ENCODE measurements around the gene XRCC1. TPM values are rescaled to one million over a fixed set of nuclear protein-coding genes. Genes with fewer than 3 reads are reported as not detected.

XRCC1 gene
- total RNA-seq, 2 experiments from 2014 or later: 25.1 to 26.2 TPM

GRCh38 chr19:43527860-43528622 lies 47.3 kb downstream of the XRCC1 start:
- no peaks in the 10 kb centered on the region for H3K36me3 Mint-ChIP-seq (ENCODE audit: low read depth)
- H3K9me3 ChIP-seq (ENCODE audit: control insufficient read depth in 1 of 2, insufficient read depth in 1 of 2, low read length in 2 of 2): no peaks in the 10 kb centered on the region
- H3K27ac Mint-ChIP-seq: peak overlapping the region; percentile 76
- H3K27ac ChIP-seq (ENCODE audit: low read depth in 1 of 2, low read length in 2 of 2): no peak overlapping the region
- ATAC-seq (ENCODE audit: poor library complexity): no peak
- ChIA-PET CTCF (interaction anchor here (0.8 to 2.5 kb wide), 3 partner anchors 27 to 96 kb away, joined by 3 to 8 read pairs (median 3); no protein-coding TSS in a partner anchor), POLR2A (interaction anchor here (0.5 to 1.2 kb wide), 4 partner anchors 10 to 1260 kb away, joined by 3 to 5 read pairs (median 4); no protein-coding TSS in a partner anchor)
- DNase-seq: no peak
- peak overlapping the region; percentile 72 for H3K4me3 Mint-ChIP-seq
- intact Hi-C loops (cut with DNase I, micrococcal nuclease): loop anchor here (2.0 to 5.0 kb wide), 2 partner anchors 34 to 69 kb away; partner anchors contain the start of genes IRGQ (in 1 of the 2) and ZNF576 (in 1 of the 2)
- no peak overlapping the region for H3K4me3 ChIP-seq (ENCODE audit: low read length)
- TF ChIP-seq, protein P1, sequence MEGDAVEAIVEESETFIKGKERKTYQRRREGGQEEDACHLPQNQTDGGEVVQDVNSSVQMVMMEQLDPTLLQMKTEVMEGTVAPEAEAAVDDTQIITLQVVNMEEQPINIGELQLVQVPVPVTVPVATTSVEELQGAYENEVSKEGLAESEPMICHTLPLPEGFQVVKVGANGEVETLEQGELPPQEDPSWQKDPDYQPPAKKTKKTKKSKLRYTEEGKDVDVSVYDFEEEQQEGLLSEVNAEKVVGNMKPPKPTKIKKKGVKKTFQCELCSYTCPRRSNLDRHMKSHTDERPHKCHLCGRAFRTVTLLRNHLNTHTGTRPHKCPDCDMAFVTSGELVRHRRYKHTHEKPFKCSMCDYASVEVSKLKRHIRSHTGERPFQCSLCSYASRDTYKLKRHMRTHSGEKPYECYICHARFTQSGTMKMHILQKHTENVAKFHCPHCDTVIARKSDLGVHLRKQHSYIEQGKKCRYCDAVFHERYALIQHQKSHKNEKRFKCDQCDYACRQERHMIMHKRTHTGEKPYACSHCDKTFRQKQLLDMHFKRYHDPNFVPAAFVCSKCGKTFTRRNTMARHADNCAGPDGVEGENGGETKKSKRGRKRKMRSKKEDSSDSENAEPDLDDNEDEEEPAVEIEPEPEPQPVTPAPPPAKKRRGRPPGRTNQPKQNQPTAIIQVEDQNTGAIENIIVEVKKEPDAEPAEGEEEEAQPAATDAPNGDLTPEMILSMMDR (IDR thresholded peaks at IDR 0.05): no peak
- H3K9me3 Mint-ChIP-seq: no peaks in the 10 kb centered on the region
- peaks cover 41% of the 10 kb centered on the region for H3K4me1 ChIP-seq (ENCODE audit: insufficient read depth, low read length)
- H3K4me1 Mint-ChIP-seq (ENCODE audit: low read depth): peaks cover 36% of the 10 kb centered on the region
- H3K36me3 ChIP-seq (ENCODE audit: insufficient read depth, low read length): no peaks in the 10 kb centered on the region
- H3K27me3 ChIP-seq (ENCODE audit: control insufficient read depth in 1 of 2, insufficient read depth in 2 of 2, low read length in 2 of 2): no peaks in the 10 kb centered on the region
- H3K27me3 Mint-ChIP-seq: no peaks in the 10 kb centered on the region

DNA sequence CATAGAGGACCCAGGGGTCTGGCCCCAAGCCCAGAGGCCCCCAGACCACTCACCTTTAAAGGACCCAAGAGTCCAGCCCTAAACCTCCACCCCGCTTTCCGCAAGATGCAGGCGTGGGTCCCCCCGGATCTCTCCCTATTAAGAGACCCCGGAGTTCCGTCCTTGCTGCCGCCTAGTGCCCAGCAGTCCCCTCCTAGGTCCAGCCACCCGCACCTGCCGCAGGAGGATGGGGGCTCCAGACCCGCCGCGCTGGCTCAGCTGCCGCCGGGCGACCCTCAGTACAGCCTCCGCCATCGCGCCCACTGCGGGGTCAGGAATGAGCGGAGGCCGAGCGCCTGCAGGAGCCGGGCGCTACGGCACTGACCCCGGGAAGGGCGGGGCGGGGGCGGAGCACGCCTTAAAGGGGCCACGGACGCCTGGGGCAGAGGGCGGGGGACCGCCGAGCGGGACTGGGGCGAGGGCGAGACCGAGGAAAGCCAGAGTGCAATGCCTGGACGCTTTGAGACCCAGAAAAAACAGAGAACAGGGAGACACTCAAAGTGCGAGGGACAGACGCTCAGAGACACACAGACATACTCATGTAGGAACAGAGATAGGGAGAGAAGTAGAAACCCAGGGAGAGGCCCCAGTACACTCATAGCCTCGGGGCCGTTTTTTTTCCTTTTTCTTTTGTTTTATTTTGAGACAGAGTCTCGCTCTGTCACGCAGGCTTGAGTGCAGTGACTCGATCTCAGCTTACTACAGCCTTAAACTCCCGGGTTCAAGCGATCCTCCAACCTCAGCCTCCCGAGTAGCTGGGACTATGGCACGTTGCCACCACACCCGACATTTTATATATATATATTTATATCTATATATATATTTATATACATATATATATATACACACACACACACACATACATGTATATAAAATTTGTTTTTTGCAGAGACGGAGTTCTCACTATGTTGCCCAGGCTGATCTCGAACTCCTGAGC lies 48.2 kb downstream of the XRCC1 start, which contains the start of gene ETHE1:
Gene ETHE1 (minus strand): TSS at position 318 of the 976 bp plus-strand sequence. CDS start 24 bp downstream, at position 294.
- CTCF ChIA-PET: interaction anchor here (0.8 to 2.5 kb wide), 3 partner anchors 28 to 95 kb away, joined by 3 to 8 read pairs (median 3); no protein-coding TSS in a partner anchor
- intact Hi-C loops (cut with DNase I, micrococcal nuclease): loop anchor here (2.0 to 5.0 kb wide), 2 partner anchors 35 to 70 kb away; partner anchors contain the start of genes IRGQ (in 1 of the 2) and ZNF576 (in 1 of the 2)
- DNase-seq (peak; percentile 30 to 81 (median 68)), ATAC-seq (ENCODE audit: poor library complexity) (peak; percentile 67)
- no peaks in the 10 kb centered on the region for H3K27me3 Mint-ChIP-seq
- peak within 1 kb of the TSS; percentile 66 to 73 for H3K27ac ChIP-seq (ENCODE audit: low read depth in 1 of 2, low read length in 2 of 2)
- H3K4me1 Mint-ChIP-seq (ENCODE audit: low read depth): peaks cover 28% of the 10 kb centered on the region
- no peaks in the 10 kb centered on the region for H3K9me3 Mint-ChIP-seq
- peak within 1 kb of the TSS; percentile 76 for H3K27ac Mint-ChIP-seq
- peak within 1 kb of the TSS; percentile 77 for H3K4me3 Mint-ChIP-seq
- no peaks in the 10 kb centered on the region for H3K36me3 ChIP-seq (ENCODE audit: insufficient read depth, low read length)
- TF ChIP-seq, protein P1 (IDR thresholded peaks at IDR 0.05): no peak
- peak within 1 kb of the TSS; percentile 93 for H3K4me3 ChIP-seq (ENCODE audit: low read length)
- H3K4me1 ChIP-seq (ENCODE audit: insufficient read depth, low read length): peaks cover 32% of the 10 kb centered on the region
- H3K27me3 ChIP-seq (ENCODE audit: control insufficient read depth in 1 of 2, insufficient read depth in 2 of 2, low read length in 2 of 2): no peaks in the 10 kb centered on the region
- H3K9me3 ChIP-seq (ENCODE audit: control insufficient read depth in 1 of 2, insufficient read depth in 1 of 2, low read length in 2 of 2): no peaks in the 10 kb centered on the region
- POLR2A ChIA-PET: interaction anchor here (0.5 to 3.0 kb wide), 5 partner anchors 8 to 1166 kb away, joined by 3 to 21 read pairs (median 7); partner anchors contain the start of gene PHLDB3
- peaks cover 4% of the 10 kb centered on the region for H3K36me3 Mint-ChIP-seq (ENCODE audit: low read depth)

Data from CD4-positive, alpha-beta T cell (primary cell).